Erythroblast (primary cell): ENCODE measurements around the gene AKR1A1.

ENCODE experiments used
- GATA1 ChIP-seq: IDR thresholded peaks from 2 replicates; pipeline ENCODE4 v1.6.1; 2011; ENCODE audit warnings: low read depth, mild to moderate bottlenecking, control low read depth, low read length, moderate library complexity
- POLR2A ChIP-seq: IDR thresholded peaks from 2 replicates; pipeline ENCODE4 v1.6.1; 2011; ENCODE audit warnings: mild to moderate bottlenecking, low read length

GRCh38 chr1:45568421-45568820 is 17.8 kb downstream of the AKR1A1 start:
- TF ChIP-seq POLR2A (no peak), GATA1 (no peak)
